IMR-90 (cell line): ENCODE measurements around the gene INF2. TPM values are rescaled to one million over a fixed set of nuclear protein-coding genes. Genes with fewer than 3 reads are reported as not detected.

Experiments used
- ATAC-seq: fragments of 200-7000 bp; cut with Tn5 transposase; 2 replicates; pipeline ENCODE4 v1.9.1; 2020; ENCODE audit warnings: low read depth, mild to moderate bottlenecking, moderate library complexity
- BruUV-seq: library from RNA; stranded (reverse); fragments of 400-500 nt; replicated peaks from 2 replicates; lab custom pipeline; 2021; lab: Mats Ljungman, UMichigan
- CTCF ChIA-PET: fragments of 300-600 bp; formaldehyde crosslinking; extraction: SDS; loops from one replicate; lab custom pipeline; 2021; ENCODE audit warnings: antibody characterized with exemption; lab: Yijun Ruan, JAX
- POLR2A ChIA-PET: fragments of 300-600 bp; sonication (Branson Sonifier 250); formaldehyde crosslinking; loops from one replicate; lab custom pipeline; 2022; ENCODE audit warnings: antibody characterized with exemption; ENCODE audit not compliant: unreplicated experiment; lab: Charles Lee
- DNase-seq: peaks from one replicate; pipeline ENCODE4 v3.0.0; 2013
- H2AFZ ChIP-seq: replicated peaks from 2 replicates; pipeline ENCODE3; 2013; ENCODE audit warnings: low read length, mild to moderate bottlenecking; ENCODE audit not compliant: poor library complexity
- H2AK5ac ChIP-seq: 2 replicates; pipeline ENCODE4 v1.6.1; 2013; ENCODE audit warnings: low read depth, low read length, inconsistent platforms
- H2AK9ac ChIP-seq: replicated peaks from 2 replicates; pipeline ENCODE3; 2013; ENCODE audit warnings: mild to moderate bottlenecking, low read depth, low read length, moderate library complexity; ENCODE audit not compliant: poor library complexity
- H2BK120ac ChIP-seq: 2 replicates; pipeline ENCODE4 v1.6.1; 2013; ENCODE audit warnings: low read depth, low read length, inconsistent platforms
- H2BK15ac ChIP-seq: 3 replicates; pipeline ENCODE4 v1.6.1; 2013; ENCODE audit warnings: low read depth, low read length, inconsistent platforms
- H2BK20ac ChIP-seq: 2 replicates; pipeline ENCODE4 v1.6.1; 2013; ENCODE audit warnings: low read depth, mild to moderate bottlenecking, inconsistent platforms, low read length, moderate library complexity
- H2BK5ac ChIP-seq: 2 replicates; pipeline ENCODE4 v1.6.1; 2013; ENCODE audit warnings: mild to moderate bottlenecking, low read depth, low read length, inconsistent platforms; ENCODE audit not compliant: poor library complexity, severe bottlenecking
- H3K14ac ChIP-seq: replicated peaks from 2 replicates; pipeline ENCODE4 v1.6.1; 2013; ENCODE audit warnings: low read depth, low read length, inconsistent platforms
- H3K18ac ChIP-seq: 2 replicates; pipeline ENCODE4 v1.6.1; 2013; ENCODE audit warnings: low read depth, low read length, control low read depth
- H3K23ac ChIP-seq: 2 replicates; pipeline ENCODE4 v1.6.1; 2013; ENCODE audit warnings: low read depth, low read length, inconsistent platforms
- H3K27ac ChIP-seq: 2 replicates; pipeline ENCODE4 v1.5.1; 2013; ENCODE audit warnings: mild to moderate bottlenecking, control low read depth, low read length; ENCODE audit not compliant: insufficient read depth
- H3K27me3 ChIP-seq: 2 replicates; pipeline ENCODE4 v1.6.1; 2013; ENCODE audit warnings: low read length; ENCODE audit not compliant: control insufficient read depth, insufficient read depth
- H3K36me3 ChIP-seq: 2 replicates; pipeline ENCODE4 v1.6.1; 2013; ENCODE audit warnings: low read length, mixed read lengths; ENCODE audit not compliant: control insufficient read depth, insufficient read depth
- H3K4ac ChIP-seq: 2 replicates; pipeline ENCODE4 v1.6.1; 2013; ENCODE audit warnings: low read depth, low read length, inconsistent platforms
- H3K4me1 ChIP-seq: 2 replicates; pipeline ENCODE4 v1.6.1; 2013; ENCODE audit warnings: low read length, mixed read lengths; ENCODE audit not compliant: control insufficient read depth, insufficient read depth
- H3K4me2 ChIP-seq: 2 replicates; pipeline ENCODE4 v1.6.1; 2013; ENCODE audit warnings: low read depth, mild to moderate bottlenecking, control low read depth, low read length, moderate library complexity
- H3K4me3 ChIP-seq: 2 replicates; pipeline ENCODE4 v1.5.1; 2013; ENCODE audit warnings: low read depth, mild to moderate bottlenecking, control low read depth, low read length, moderate library complexity; ENCODE audit not compliant: insufficient read depth
- H3K56ac ChIP-seq: 2 replicates; pipeline ENCODE4 v1.6.1; 2013; ENCODE audit warnings: low read length, inconsistent platforms; ENCODE audit not compliant: insufficient read depth; ENCODE audit errors: extremely low read depth
- H3K79me1 ChIP-seq, 2 experiments: 2 replicates each; pipeline ENCODE4 v1.6.1; 2013; ENCODE audit warnings: low read length in 2 of 2, inconsistent platforms in 1 of 2, low read depth in 1 of 2
- H3K9ac ChIP-seq: 2 replicates; pipeline ENCODE4 v1.6.1; 2013; ENCODE audit warnings: low read depth, low read length, control low read depth
- H3K9me1 ChIP-seq: 2 replicates; pipeline ENCODE4 v1.6.1; 2013; ENCODE audit warnings: low read length, inconsistent platforms; ENCODE audit not compliant: insufficient read depth
- H3K9me3 ChIP-seq: 2 replicates; pipeline ENCODE4 v1.6.1; 2013; ENCODE audit warnings: low read length; ENCODE audit not compliant: control insufficient read depth, insufficient read depth
- H4K20me1 ChIP-seq: 2 replicates; pipeline ENCODE4 v1.6.1; 2013; ENCODE audit warnings: low read length, inconsistent platforms; ENCODE audit not compliant: insufficient read depth
- H4K5ac ChIP-seq: 2 replicates; pipeline ENCODE4 v1.6.1; 2013; ENCODE audit warnings: mild to moderate bottlenecking, low read depth, low read length, control low read depth
- H4K8ac ChIP-seq, 2 experiments: 2 replicates each; pipeline ENCODE4 v1.6.1; 2013; ENCODE audit warnings: low read depth in 2 of 2, low read length in 2 of 2, control low read depth in 1 of 2, inconsistent platforms in 1 of 2
- H4K91ac ChIP-seq: 2 replicates; pipeline ENCODE4 v1.6.1; 2013; ENCODE audit warnings: low read depth, low read length, inconsistent platforms; ENCODE audit not compliant: insufficient read depth
- BHLHE40 ChIP-seq: fragments of 150-350 bp; IDR thresholded peaks from 2 replicates; pipeline ENCODE4 v1.6.1; 2016; ENCODE audit warnings: mild to moderate bottlenecking, low read depth, low read length
- CEBPB ChIP-seq: IDR thresholded peaks from 2 replicates; pipeline ENCODE4 v1.6.1; 2012; ENCODE audit warnings: low read depth, low read length, improper control_type of control experiment
- MAFK ChIP-seq: IDR thresholded peaks from 2 replicates; pipeline ENCODE4 v1.6.1; 2012; ENCODE audit warnings: low read depth, low read length, improper control_type of control experiment
- MAZ ChIP-seq: IDR thresholded peaks from 2 replicates; pipeline ENCODE4 v1.6.1; 2012; ENCODE audit warnings: low read depth, mild to moderate bottlenecking, low read length, improper control_type of control experiment, moderate library complexity, borderline replicate concordance
- MXI1 ChIP-seq: IDR thresholded peaks from 2 replicates; pipeline ENCODE4 v1.6.1; 2012; ENCODE audit warnings: low read depth, mild to moderate bottlenecking, low read length, moderate library complexity, borderline replicate concordance
- POLR2A ChIP-seq: IDR thresholded peaks from 2 replicates; pipeline ENCODE4 v1.6.1; 2012; ENCODE audit warnings: mild to moderate bottlenecking, low read depth, low read length
- RCOR1 ChIP-seq: IDR thresholded peaks from 2 replicates; pipeline ENCODE4 v1.6.1; 2012; ENCODE audit warnings: mild to moderate bottlenecking, low read length, improper control_type of control experiment; ENCODE audit not compliant: insufficient replicate concordance
- RFX5 ChIP-seq: IDR thresholded peaks from 2 replicates; pipeline ENCODE4 v1.8.0; 2012; ENCODE audit warnings: low read depth, mild to moderate bottlenecking, low read length, moderate library complexity
- SMC3 ChIP-seq: fragments of 150-350 bp; IDR thresholded peaks from 2 replicates; pipeline ENCODE4 v1.6.1; 2016; ENCODE audit warnings: low read depth, mild to moderate bottlenecking, antibody characterized with exemption, low read length, moderate library complexity
- WGBS, 2 experiments: methylation state at CpG; one replicate each; pipeline versions ENCODE4 v1.1.5 to v1.1.7; 2013; ENCODE audit warnings: missing lambda C conversion rate in 2 of 2; ENCODE audit not compliant: insufficient read length in 1 of 2; ENCODE audit errors: extremely low coverage in 2 of 2; 5-methylcytosine and 5-hydroxymethylcytosine counted together
- dilution Hi-C: fragments of 300-500 bp; cut with HindIII; formaldehyde crosslinking; loops from one replicate; pipeline ENCODE4 v1.14.3; 2018; ENCODE audit warnings: low sequenced_read_pairs; ENCODE audit not compliant: unreplicated experiment
- in situ Hi-C: fragments of 300-500 bp; cut with MboI; formaldehyde crosslinking; loops from 3 replicates; pipeline ENCODE4 v1.14.3; 2019; ENCODE audit warnings: low sequenced_read_pairs, inconsistent platforms, mixed read lengths
- intact Hi-C: fragments of 100-400 bp; cut with micrococcal nuclease; formaldehyde crosslinking; loops from 2 replicates; pipeline ENCODE4 v1.10.0; 2022
- polyA plus RNA-seq, 3 experiments: library from polyadenylated mRNA; depleted of rRNA; stranded (reverse); fragments of >200 nt; gene quantifications; 2 replicates each; pipeline ENCODE4 v1.2.3, GENCODE V29; 2012; ENCODE audit warnings: low replicate concordance in 1 of 3
- total RNA-seq: library from RNA; depleted of rRNA; stranded (reverse); fragments of >200 nt; gene quantifications from 2 replicates; pipeline ENCODE4 v1.2.3, GENCODE V29; 2012
- TF ChIP-seq, protein P1 (sequence below): fragments of 150-350 bp; IDR thresholded peaks from 2 replicates; pipeline ENCODE4 v1.6.1; 2016; ENCODE audit warnings: low read depth, mild to moderate bottlenecking, low read length, moderate library complexity, borderline replicate concordance
- TF ChIP-seq, protein P2 (sequence below): fragments of 150-350 bp; IDR thresholded peaks from 2 replicates; pipeline ENCODE4 v1.6.1; 2017; ENCODE audit warnings: mild to moderate bottlenecking, antibody characterized with exemption, low read length, low read depth

INF2 gene
- total and polyA plus RNA-seq, 2 of the 4 experiments (the other 2 are of a cell fraction) = 16.8 to 62.1 TPM

DNA sequence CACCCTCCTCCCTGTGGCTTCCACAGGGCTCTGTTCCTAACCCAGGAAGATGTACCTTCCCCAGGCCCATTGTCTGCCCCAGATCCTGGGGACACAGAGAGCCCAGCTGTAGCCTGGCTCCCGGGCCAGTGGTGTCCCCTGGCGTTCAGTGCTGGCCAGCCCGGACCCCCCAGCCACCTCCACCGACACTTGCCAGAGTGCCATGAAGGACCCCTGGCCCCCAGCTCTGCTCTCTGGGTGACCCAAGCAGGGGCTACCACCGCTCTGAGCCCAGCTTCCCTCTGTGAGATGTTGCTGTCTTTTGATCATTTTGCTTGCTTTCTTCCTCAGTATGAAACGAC, 6.2 kb downstream of the INF2 start:
- Histone ChIP-seq H3K9me3 (no peaks in the 10 kb centered on the region), H2BK15ac (no peak overlapping the region), H2BK5ac (no peak overlapping the region), H3K4me3 (no peak overlapping the region), H3K14ac (no peak overlapping the region), H4K8ac (no peak overlapping the region), H3K79me1 (peaks cover 12 to 86% of the 10 kb centered on the region in 2 experiments), H2AFZ (no peak overlapping the region), H3K56ac (no peak overlapping the region), H3K18ac (no peak overlapping the region), H3K27me3 (no peaks in the 10 kb centered on the region), H2BK20ac (no peak overlapping the region), H3K4me2 (no peak overlapping the region), H3K27ac (no peak overlapping the region), H3K4me1 (peaks cover 41% of the 10 kb centered on the region), H4K20me1 (peaks cover 100% of the 10 kb centered on the region), H4K5ac (no peak overlapping the region), H2BK120ac (no peak overlapping the region), H2AK5ac (no peak overlapping the region), H3K9me1 (peaks cover 5% of the 10 kb centered on the region; the same call in 1 of the 2 replicates), H3K23ac (no peak overlapping the region), H4K91ac (no peak overlapping the region), H3K9ac (no peak overlapping the region), H3K4ac (no peak overlapping the region), H2AK9ac (no peak overlapping the region), H3K36me3 (peaks cover 36% of the 10 kb centered on the region)
- 59% methylated on average over 3 of the region's 6 CpGs; no CpG with 5 or more reads in 1 of the 2 experiments for WGBS, 2 experiments
- dilution Hi-C loops = no loop called here
- ATAC-seq (no peak), DNase-seq (no peak)
- CTCF ChIA-PET = no interaction called here
- intact Hi-C loops = no loop called here
- TF ChIP-seq CEBPB = no peak
- no peak for TF ChIP-seq RFX5
- no peak for TF ChIP-seq BHLHE40
- TF ChIP-seq RCOR1 = no peak
- no peak for TF ChIP-seq MXI1
- TF ChIP-seq SMC3 = no peak
- no peak for TF ChIP-seq MAZ
- TF ChIP-seq MAFK = no peak
- TF ChIP-seq, protein P1, sequence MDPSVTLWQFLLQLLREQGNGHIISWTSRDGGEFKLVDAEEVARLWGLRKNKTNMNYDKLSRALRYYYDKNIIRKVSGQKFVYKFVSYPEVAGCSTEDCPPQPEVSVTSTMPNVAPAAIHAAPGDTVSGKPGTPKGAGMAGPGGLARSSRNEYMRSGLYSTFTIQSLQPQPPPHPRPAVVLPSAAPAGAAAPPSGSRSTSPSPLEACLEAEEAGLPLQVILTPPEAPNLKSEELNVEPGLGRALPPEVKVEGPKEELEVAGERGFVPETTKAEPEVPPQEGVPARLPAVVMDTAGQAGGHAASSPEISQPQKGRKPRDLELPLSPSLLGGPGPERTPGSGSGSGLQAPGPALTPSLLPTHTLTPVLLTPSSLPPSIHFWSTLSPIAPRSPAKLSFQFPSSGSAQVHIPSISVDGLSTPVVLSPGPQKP = no peak
- TF ChIP-seq, protein P2, sequence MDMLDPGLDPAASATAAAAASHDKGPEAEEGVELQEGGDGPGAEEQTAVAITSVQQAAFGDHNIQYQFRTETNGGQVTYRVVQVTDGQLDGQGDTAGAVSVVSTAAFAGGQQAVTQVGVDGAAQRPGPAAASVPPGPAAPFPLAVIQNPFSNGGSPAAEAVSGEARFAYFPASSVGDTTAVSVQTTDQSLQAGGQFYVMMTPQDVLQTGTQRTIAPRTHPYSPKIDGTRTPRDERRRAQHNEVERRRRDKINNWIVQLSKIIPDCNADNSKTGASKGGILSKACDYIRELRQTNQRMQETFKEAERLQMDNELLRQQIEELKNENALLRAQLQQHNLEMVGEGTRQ = no peak
- no peak for TF ChIP-seq POLR2A
- in situ Hi-C loops = no loop called here
- POLR2A ChIA-PET = interaction anchor here (0.6 kb wide), 1 partner anchor 702 kb away, joined by 5 read pairs; the partner anchor contains the start of gene TEX22
- BruUV-seq = no TSS peak
